ENCODE data around the gene PTPRK. TPM values are rescaled to one million over a fixed set of nuclear protein-coding genes. Genes with fewer than 3 reads are reported as not detected.

The PTPRK gene
- total and polyA plus RNA-seq, 10 of the 15 experiments (the other 5 are each of a cell fraction or from before 2014, with no cell fraction given), result 0.23 to 1.9 (median 0.55) TPM

DNA sequence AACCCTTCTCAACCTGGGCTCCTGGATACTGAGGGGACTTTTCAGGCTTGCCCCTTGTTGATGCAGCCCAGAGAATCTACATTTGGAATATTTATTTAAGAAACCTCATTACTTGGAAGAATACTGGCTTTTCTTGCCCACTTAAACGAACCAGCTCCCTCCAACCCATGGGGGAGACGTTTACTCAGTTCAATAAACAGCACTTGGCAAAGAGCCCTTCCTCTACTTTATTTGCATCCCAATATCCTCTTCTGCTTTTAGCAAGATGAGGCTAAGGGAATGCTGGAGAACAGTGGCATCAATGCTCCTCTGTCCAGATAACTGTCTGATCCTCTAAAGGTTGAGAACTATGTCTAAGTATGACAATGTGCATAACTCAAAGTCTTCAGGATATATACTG is 22.2 kb downstream of the PTPRK start:
- Histone ChIP-seq H3K9ac (ENCODE audit: control insufficient read depth, insufficient read depth, low read length) (no peak overlapping the region), H3K27me3 (replicated peaks in 1 of 2; ENCODE audit: control insufficient read depth in 2 of 2, insufficient read depth in 2 of 2, low read length in 1 of 2) (no peaks in the 10 kb centered on the region), H3K4me3 (no peak overlapping the region), H3K4me1 (ENCODE audit: control insufficient read depth, insufficient read depth, low read length) (no peaks in the 10 kb centered on the region), H4K20me1 (ENCODE audit: control insufficient read depth, insufficient read depth) (no peaks in the 10 kb centered on the region), H3K4me2 (ENCODE audit: control insufficient read depth, insufficient read depth) (no peak overlapping the region), H3K9me3 (replicated peaks; ENCODE audit: control insufficient read depth, insufficient read depth, low read length) (no peaks in the 10 kb centered on the region), H3K36me3 (ENCODE audit: control insufficient read depth in 2 of 2, insufficient read depth in 2 of 2, low read length in 1 of 2) (no peaks in the 10 kb centered on the region), H3K27ac (ENCODE audit: control insufficient read depth, insufficient read depth) (no peak overlapping the region), H2AFZ (ENCODE audit: control insufficient read depth, low read depth, low read length) (no peak overlapping the region), H3K79me2 (ENCODE audit: control insufficient read depth, insufficient read depth, low read length) (no peaks in the 10 kb centered on the region)
- POLR2A ChIA-PET, result interaction anchor here (0.6 kb wide), 1 partner anchor 53 kb away, joined by 3 read pairs; no protein-coding TSS in a partner anchor
- in situ Hi-C loops (cut with MboI), result no loop called here
- intact Hi-C loops (cut with micrococcal nuclease; ENCODE audit: unreplicated experiment), result no loop called here
- no TSS peak for BruUV-seq (replicated peaks)
- CTCF ChIA-PET, result no interaction called here
- RAD21 ChIA-PET (ENCODE audit: unreplicated experiment), result no interaction called here
- DNase-seq (ENCODE audit: low read depth, low spot score) (no peak), FAIRE-seq (no peak), ATAC-seq (no peak)
- SMC1A ChIA-PET (ENCODE audit: uncharacterized antibody, unreplicated experiment), result interaction anchor here (0.7 to 1.2 kb wide), 2 partner anchors 212 to 252 kb away, joined by 3 to 4 read pairs; no protein-coding TSS in a partner anchor
- 0% methylated on average over 2 of the region's 2 CpGs for WGBS (ENCODE audit: insufficient coverage, insufficient replicate concordance, low lambda C conversion rate, missing lambda C conversion rate)
- TF ChIP-seq ZZZ3 (IDR thresholded peaks at IDR 0.05; ENCODE audit: control insufficient read depth, insufficient read length, low read depth), result no peak
- no peak for TF ChIP-seq PAX5 (IDR thresholded peaks at IDR 0.05; ENCODE audit: borderline replicate concordance, low read depth, low read length)
- no peak for TF ChIP-seq RAD51 (IDR thresholded peaks at IDR 0.05)
- no peak for TF ChIP-seq EED (IDR thresholded peaks at IDR 0.05; ENCODE audit: low read depth)
- no peak for TF ChIP-seq ETV6 (conservative IDR thresholded peaks at IDR 0.05 in 1 of 2, IDR thresholded peaks at IDR 0.05 in 1 of 2; ENCODE audit: borderline replicate concordance in 1 of 2, low read depth in 1 of 2)
- TF ChIP-seq SRF (IDR thresholded peaks at IDR 0.05; ENCODE audit: low read depth in 2 of 2, low read length in 2 of 2), result no peak
- TF ChIP-seq, protein P1, sequence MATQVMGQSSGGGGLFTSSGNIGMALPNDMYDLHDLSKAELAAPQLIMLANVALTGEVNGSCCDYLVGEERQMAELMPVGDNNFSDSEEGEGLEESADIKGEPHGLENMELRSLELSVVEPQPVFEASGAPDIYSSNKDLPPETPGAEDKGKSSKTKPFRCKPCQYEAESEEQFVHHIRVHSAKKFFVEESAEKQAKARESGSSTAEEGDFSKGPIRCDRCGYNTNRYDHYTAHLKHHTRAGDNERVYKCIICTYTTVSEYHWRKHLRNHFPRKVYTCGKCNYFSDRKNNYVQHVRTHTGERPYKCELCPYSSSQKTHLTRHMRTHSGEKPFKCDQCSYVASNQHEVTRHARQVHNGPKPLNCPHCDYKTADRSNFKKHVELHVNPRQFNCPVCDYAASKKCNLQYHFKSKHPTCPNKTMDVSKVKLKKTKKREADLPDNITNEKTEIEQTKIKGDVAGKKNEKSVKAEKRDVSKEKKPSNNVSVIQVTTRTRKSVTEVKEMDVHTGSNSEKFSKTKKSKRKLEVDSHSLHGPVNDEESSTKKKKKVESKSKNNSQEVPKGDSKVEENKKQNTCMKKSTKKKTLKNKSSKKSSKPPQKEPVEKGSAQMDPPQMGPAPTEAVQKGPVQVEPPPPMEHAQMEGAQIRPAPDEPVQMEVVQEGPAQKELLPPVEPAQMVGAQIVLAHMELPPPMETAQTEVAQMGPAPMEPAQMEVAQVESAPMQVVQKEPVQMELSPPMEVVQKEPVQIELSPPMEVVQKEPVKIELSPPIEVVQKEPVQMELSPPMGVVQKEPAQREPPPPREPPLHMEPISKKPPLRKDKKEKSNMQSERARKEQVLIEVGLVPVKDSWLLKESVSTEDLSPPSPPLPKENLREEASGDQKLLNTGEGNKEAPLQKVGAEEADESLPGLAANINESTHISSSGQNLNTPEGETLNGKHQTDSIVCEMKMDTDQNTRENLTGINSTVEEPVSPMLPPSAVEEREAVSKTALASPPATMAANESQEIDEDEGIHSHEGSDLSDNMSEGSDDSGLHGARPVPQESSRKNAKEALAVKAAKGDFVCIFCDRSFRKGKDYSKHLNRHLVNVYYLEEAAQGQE (IDR thresholded peaks at IDR 0.05; ENCODE audit: low read depth, low read length), result no peak
- TF ChIP-seq SIX5 (IDR thresholded peaks at IDR 0.05; ENCODE audit: low read depth, low read length, severe bottlenecking), result no peak
- no peak for TF ChIP-seq BRCA1 (IDR thresholded peaks at IDR 0.05; ENCODE audit: low read depth, low read length)
- TF ChIP-seq, protein P2, sequence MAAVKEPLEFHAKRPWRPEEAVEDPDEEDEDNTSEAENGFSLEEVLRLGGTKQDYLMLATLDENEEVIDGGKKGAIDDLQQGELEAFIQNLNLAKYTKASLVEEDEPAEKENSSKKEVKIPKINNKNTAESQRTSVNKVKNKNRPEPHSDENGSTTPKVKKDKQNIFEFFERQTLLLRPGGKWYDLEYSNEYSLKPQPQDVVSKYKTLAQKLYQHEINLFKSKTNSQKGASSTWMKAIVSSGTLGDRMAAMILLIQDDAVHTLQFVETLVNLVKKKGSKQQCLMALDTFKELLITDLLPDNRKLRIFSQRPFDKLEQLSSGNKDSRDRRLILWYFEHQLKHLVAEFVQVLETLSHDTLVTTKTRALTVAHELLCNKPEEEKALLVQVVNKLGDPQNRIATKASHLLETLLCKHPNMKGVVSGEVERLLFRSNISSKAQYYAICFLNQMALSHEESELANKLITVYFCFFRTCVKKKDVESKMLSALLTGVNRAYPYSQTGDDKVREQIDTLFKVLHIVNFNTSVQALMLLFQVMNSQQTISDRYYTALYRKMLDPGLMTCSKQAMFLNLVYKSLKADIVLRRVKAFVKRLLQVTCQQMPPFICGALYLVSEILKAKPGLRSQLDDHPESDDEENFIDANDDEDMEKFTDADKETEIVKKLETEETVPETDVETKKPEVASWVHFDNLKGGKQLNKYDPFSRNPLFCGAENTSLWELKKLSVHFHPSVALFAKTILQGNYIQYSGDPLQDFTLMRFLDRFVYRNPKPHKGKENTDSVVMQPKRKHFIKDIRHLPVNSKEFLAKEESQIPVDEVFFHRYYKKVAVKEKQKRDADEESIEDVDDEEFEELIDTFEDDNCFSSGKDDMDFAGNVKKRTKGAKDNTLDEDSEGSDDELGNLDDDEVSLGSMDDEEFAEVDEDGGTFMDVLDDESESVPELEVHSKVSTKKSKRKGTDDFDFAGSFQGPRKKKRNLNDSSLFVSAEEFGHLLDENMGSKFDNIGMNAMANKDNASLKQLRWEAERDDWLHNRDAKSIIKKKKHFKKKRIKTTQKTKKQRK (IDR thresholded peaks at IDR 0.05; ENCODE audit: low read depth, low read length), result no peak
- TF ChIP-seq EGR1 (IDR thresholded peaks at IDR 0.05; ENCODE audit: borderline replicate concordance in 1 of 2, low read depth in 2 of 2, low read length in 2 of 2), result no peak
- no peak for TF ChIP-seq ZNF24 (IDR thresholded peaks at IDR 0.05)
- TF ChIP-seq, protein P3, sequence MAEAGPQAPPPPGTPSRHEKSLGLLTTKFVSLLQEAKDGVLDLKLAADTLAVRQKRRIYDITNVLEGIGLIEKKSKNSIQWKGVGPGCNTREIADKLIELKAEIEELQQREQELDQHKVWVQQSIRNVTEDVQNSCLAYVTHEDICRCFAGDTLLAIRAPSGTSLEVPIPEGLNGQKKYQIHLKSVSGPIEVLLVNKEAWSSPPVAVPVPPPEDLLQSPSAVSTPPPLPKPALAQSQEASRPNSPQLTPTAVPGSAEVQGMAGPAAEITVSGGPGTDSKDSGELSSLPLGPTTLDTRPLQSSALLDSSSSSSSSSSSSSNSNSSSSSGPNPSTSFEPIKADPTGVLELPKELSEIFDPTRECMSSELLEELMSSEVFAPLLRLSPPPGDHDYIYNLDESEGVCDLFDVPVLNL (IDR thresholded peaks at IDR 0.05; ENCODE audit: low read depth, low read length), result no peak

Data from GM12878 (cell line).